Heart right ventricle (tissue), 16 donors: Measurements from ENCODE around the gene OPA1. TPM values are rescaled to one million over a fixed set of nuclear protein-coding genes. Genes with fewer than 3 reads are reported as not detected.

Experiments
- ATAC-seq, 8 donors: fragments of 200-7000 bp; cut with Tn5 transposase; one replicate each; pipeline ENCODE4 v1.9.1; 2020; ENCODE audit warnings: mild to moderate bottlenecking in 8 of 8, moderate library complexity in 8 of 8, moderate number of reproducible peaks in 1 of 8
- DNase-seq, 2 donors: peaks; one replicate each; pipeline ENCODE4 v3.0.0-alpha.2; 2020
- H3K27ac ChIP-seq, 10 donors: fragments of 200-600 bp; sonication (generic) in 2 of 10; one replicate each; pipeline versions ENCODE4 v1.5.0 to v1.8.0; 2020 to 2022; ENCODE audit warnings: mild to moderate bottlenecking in 3 of 10
- H3K27me3 ChIP-seq, 7 donors: fragments of 200-600 bp; one replicate each; pipeline ENCODE4 v1.8.0; 2021 to 2022; ENCODE audit warnings: mild to moderate bottlenecking in 2 of 7
- H3K36me3 ChIP-seq, 9 donors: fragments of 200-600 bp; sonication (generic) in 1 of 9; one replicate each; pipeline versions ENCODE4 v1.5.0 to v1.8.0; 2020 to 2022; ENCODE audit warnings: mild to moderate bottlenecking in 2 of 9
- H3K4me1 ChIP-seq, 9 donors: fragments of 200-600 bp; sonication (generic) in 1 of 9; one replicate each; pipeline versions ENCODE4 v1.5.0 to v1.8.0; 2020 to 2022; ENCODE audit warnings: mild to moderate bottlenecking in 4 of 9
- H3K4me3 ChIP-seq, 10 donors: fragments of 200-600 bp; sonication (generic) in 2 of 10; one replicate each; pipeline versions ENCODE4 v1.5.0 to v1.8.0; 2020 to 2022; ENCODE audit warnings: mild to moderate bottlenecking in 7 of 10, moderate library complexity in 2 of 10
- H3K9me3 ChIP-seq, 11 donors: fragments of 200-600 bp in 10 of 11; sonication (generic) in 2 of 11; one replicate each; pipeline versions ENCODE4 v1.5.0 to v1.8.0; 2013 to 2022; ENCODE audit warnings: mild to moderate bottlenecking in 2 of 11, control low read depth in 1 of 11, moderate library complexity in 1 of 11
- CTCF ChIP-seq, 9 donors: fragments of 200-600 bp; sonication (generic) in 2 of 9; IDR thresholded peaks; one replicate each; pipeline versions ENCODE4 v1.5.0 to v1.8.0; 2021 to 2022; ENCODE audit warnings: antibody characterized with exemption in 9 of 9, mild to moderate bottlenecking in 5 of 9, moderate library complexity in 1 of 9
- WGBS, 2 donors: extraction: QIAGEN DNeasy Blood & Tissue Kit; methylation state at CpG; one replicate each; pipeline ENCODE4 v1.1.7; 2013; ENCODE audit warnings: inconsistent platforms in 1 of 2; 5-methylcytosine and 5-hydroxymethylcytosine counted together
- intact Hi-C, 10 donors: fragments of 100-400 bp; cut with DNase I; formaldehyde crosslinking; loops; one replicate each; pipeline versions ENCODE4 v1.11.1 to v1.14.2; 2022
- polyA plus RNA-seq, 2 donors: library from polyadenylated mRNA; stranded (reverse); fragments of 200-250 nt; gene quantifications; one replicate each; pipeline ENCODE4 v1.2.3, GENCODE V29; 2013
- total RNA-seq, 10 donors: library from RNA; stranded (reverse); fragmentation: NEBNext Ultra II Directional in 3 of 10; extraction: Animal tissue kit (Norgen Biotek cat#: 25700) in 3 of 10; gene quantifications; one replicate each; pipeline versions ENCODE4 v1.2.1 to v1.2.4, GENCODE V29; 2021 to 2023
- donor health status: Arrhythmogenic right ventricular cardiomyopathy.
- donor health status: ischemic (EF 13 %, LVEDD 7.1; RV severe dilation, severe dysfunction).
- donor health status: healthy with polysubstance abuse.
- donor health status: DM: no; HTN: yes; CAD: no.
- donor health status: DM: no; HTN: no; CAD: no.
- donor health status: ischemic (EF 25% LVEDD 6.9; RV normal size, moderate dysfunction).
- donor health status: ischemic (EF 25% LVEDD 5.7; RV mildly dilated, moderate dysfunction).
- donor health status: healthy.
- donor health status: DM: yes; HTN: yes; CAD: no.
- donor health status: Ischemic cardiomyopathy.
- donor health status: ischemic (EF 35%, LVEDD 5.7; RV mildly dilated, moderate dysfunction).
- donor health status: nonischemic (EF 11% LVEDD 7.7; RV severe dilation, severe dysfunction).
- donor health status: DM: yes; HTN: yes; CAD: no.
- donor health status: PGD.
- donor health status: ischemic (EF 29% LVEDD 5.4; RV normal size, mild dysfunction).
- donor health status: nonischemic (EF 23%, LVEDD 6.1; RV moderate dilation, normal function).

OPA1 gene
- total and polyA plus RNA-seq, 12 donors, result 19.2 to 197 (median 124) TPM

GRCh38 chr3:193722566-193722965, 129.6 kb downstream of the OPA1 start:
- DNase-seq (no peak), ATAC-seq (no peak)
- 89% methylated on average over 3 of the region's 3 CpGs for WGBS, 2 donors
- Histone ChIP-seq H3K36me3 (no peaks in the 10 kb centered on the region), H3K4me1 (no peaks in the 10 kb centered on the region), H3K27me3 (peaks cover 0 to 12% (median 0%) of the 10 kb centered on the region in 7 donors), H3K9me3 (peaks cover 0 to 10% (median 0%) of the 10 kb centered on the region in 11 donors), H3K27ac (no peak overlapping the region), H3K4me3 (no peak overlapping the region)
- no peak for TF ChIP-seq CTCF (IDR thresholded peaks at IDR 0.05)
- intact Hi-C loops, result no loop called here

GRCh38 chr3:193727089-193727488, 134.1 kb downstream of the OPA1 start:
- H3K4me1 ChIP-seq, result no peaks in the 10 kb centered on the region
- H3K27me3 ChIP-seq, result peaks cover 0 to 20% (median 5%) of the 10 kb centered on the region in 7 donors
- intact Hi-C loops, result no loop called here
- ATAC-seq, result no peak
- H3K27ac ChIP-seq, result no peak overlapping the region
- DNase-seq, result no peak
- no peak overlapping the region for H3K4me3 ChIP-seq
- TF ChIP-seq CTCF (IDR thresholded peaks at IDR 0.05), result no peak
- WGBS, 2 donors, result 71 to 84% methylated on average over 6 of the region's 6 CpGs
- H3K36me3 ChIP-seq, result no peaks in the 10 kb centered on the region
- no peaks in the 10 kb centered on the region for H3K9me3 ChIP-seq

- ATAC-seq, result no peak
- intact Hi-C loops, result no loop called here
Measured at GRCh38 chr3:193728429-193729087, 135.6 kb downstream of the OPA1 start.

GRCh38 chr3:193729088-193729465, 136.1 kb downstream of the OPA1 start:
- TF ChIP-seq CTCF (IDR thresholded peaks at IDR 0.05), result no peak
- ATAC-seq, result no peak
- no peaks in the 10 kb centered on the region for H3K4me1 ChIP-seq
- DNase-seq, result no peak
- no peak overlapping the region for H3K4me3 ChIP-seq
- WGBS, 2 donors, result 82 to 84% methylated on average over 6 of the region's 6 CpGs
- intact Hi-C loops, result no loop called here
- H3K27ac ChIP-seq, result no peak overlapping the region
- H3K9me3 ChIP-seq, result no peaks in the 10 kb centered on the region
- peaks cover 0 to 10% (median 0%) of the 10 kb centered on the region in 7 donors for H3K27me3 ChIP-seq
- H3K36me3 ChIP-seq, result no peaks in the 10 kb centered on the region

More at GRCh38 chr3:193728429-193729087, 135.6 kb downstream of the OPA1 start:
- DNase-seq, result no peak
- H3K9me3 ChIP-seq, result no peaks in the 10 kb centered on the region
- no peak overlapping the region for H3K27ac ChIP-seq
- H3K27me3 ChIP-seq, result peaks cover 0 to 10% (median 0%) of the 10 kb centered on the region in 7 donors
- H3K4me1 ChIP-seq, result no peaks in the 10 kb centered on the region
- WGBS, 2 donors, result 91 to 92% methylated on average over 7 of the region's 7 CpGs
- no peak for TF ChIP-seq CTCF (IDR thresholded peaks at IDR 0.05)
- no peaks in the 10 kb centered on the region for H3K36me3 ChIP-seq
- no peak overlapping the region for H3K4me3 ChIP-seq
